ENCODE data around the gene ACOXL.

The ACOXL gene

GRCh38 chr2:110867078-110867477, 134.7 kb downstream of the ACOXL start (continued):
- TF ChIP-seq KLF17 (tag by site-specific recombination; IDR thresholded peaks at IDR 0.05): no peak
- TF ChIP-seq ZNF596 (tag by site-specific recombination; IDR thresholded peaks at IDR 0.05): no peak
- TF ChIP-seq PRDM4 (tag by site-specific recombination; IDR thresholded peaks at IDR 0.05): no peak
- no peak for TF ChIP-seq ZNF48 (tag by site-specific recombination; IDR thresholded peaks at IDR 0.05)
- no peak for TF ChIP-seq KLF1 (tag by site-specific recombination; IDR thresholded peaks at IDR 0.05)
- TF ChIP-seq ZNF747 (tag by site-specific recombination; IDR thresholded peaks at IDR 0.05): no peak
- TF ChIP-seq ZNF24 (tag by site-specific recombination; IDR thresholded peaks at IDR 0.05): no peak
- no peak for TF ChIP-seq ZNF621 (tag by site-specific recombination; IDR thresholded peaks at IDR 0.05)
- no peak for TF ChIP-seq ZNF416 (tag by site-specific recombination; IDR thresholded peaks at IDR 0.05)
- no peak for TF ChIP-seq ZNF558 (tag by site-specific recombination; IDR thresholded peaks at IDR 0.05)
- TF ChIP-seq ZNF561 (tag by site-specific recombination; IDR thresholded peaks at IDR 0.05; ENCODE audit: borderline replicate concordance): no peak

- no peaks in the 10 kb centered on the region for H3K4me1 ChIP-seq (ENCODE audit: control insufficient read depth, insufficient read depth, low read length)
- H3K4me3 ChIP-seq (ENCODE audit: low read depth, low read length): no peak overlapping the region
- ChIA-PET CTCF (interaction anchor here (0.7 kb wide), 1 partner anchor 15 kb away, joined by 3 read pairs; no protein-coding TSS in a partner anchor), POLR2A (no interaction called here)
- H3K9me3 ChIP-seq (ENCODE audit: control insufficient read depth, insufficient read depth, low read depth, low read length): no peaks in the 10 kb centered on the region
- no peak for TF ChIP-seq ZNF138 (tag by site-specific recombination; IDR thresholded peaks at IDR 0.05; ENCODE audit: borderline replicate concordance)
- H3K27ac ChIP-seq (ENCODE audit: extremely low read depth, low read depth, low read length): no peak overlapping the region
- H3K36me3 ChIP-seq (ENCODE audit: control insufficient read depth in 2 of 2, insufficient read depth in 1 of 2, low read length in 2 of 2): no peaks in the 10 kb centered on the region
These were observed 136.6 kb downstream of the ACOXL start for GRCh38 chr2:110868971-110869370.

GRCh38 chr2:110869472-110870446, 137.4 kb downstream of the ACOXL start:
- ChIA-PET POLR2A (no interaction called here), CTCF (no interaction called here)
- H3K27ac ChIP-seq (ENCODE audit: extremely low read depth, low read depth, low read length): no peak overlapping the region
- no peak overlapping the region for H3K4me3 ChIP-seq (ENCODE audit: low read depth, low read length)
- H3K4me1 ChIP-seq (ENCODE audit: control insufficient read depth, insufficient read depth, low read length): no peaks in the 10 kb centered on the region
- TF ChIP-seq ZNF473 (tag by site-specific recombination; IDR thresholded peaks at IDR 0.05): no peak
- peak; percentile 75 for TF ChIP-seq REST (tag by site-specific recombination; IDR thresholded peaks at IDR 0.05)
- H3K36me3 ChIP-seq (ENCODE audit: control insufficient read depth in 2 of 2, insufficient read depth in 1 of 2, low read length in 2 of 2): no peaks in the 10 kb centered on the region
- no peaks in the 10 kb centered on the region for H3K9me3 ChIP-seq (ENCODE audit: control insufficient read depth, insufficient read depth, low read depth, low read length)

Data from HEK293 (cell line).